ENCODE measurements around the gene PLEKHN1.

GRCh38 chr1:952201-952600 lies 14.1 kb upstream of the PLEKHN1 start:
- no peak for TF ChIP-seq CTCF (IDR thresholded peaks at IDR 0.05; ENCODE audit: low read depth, low read length)
- TF ChIP-seq EZH2phosphoT487 (IDR thresholded peaks at IDR 0.05; ENCODE audit: low read depth) = no peak

Data from OCI-LY3 (cell line).